ENCODE data around the gene BRSK1.

BRSK1 gene

DNA sequence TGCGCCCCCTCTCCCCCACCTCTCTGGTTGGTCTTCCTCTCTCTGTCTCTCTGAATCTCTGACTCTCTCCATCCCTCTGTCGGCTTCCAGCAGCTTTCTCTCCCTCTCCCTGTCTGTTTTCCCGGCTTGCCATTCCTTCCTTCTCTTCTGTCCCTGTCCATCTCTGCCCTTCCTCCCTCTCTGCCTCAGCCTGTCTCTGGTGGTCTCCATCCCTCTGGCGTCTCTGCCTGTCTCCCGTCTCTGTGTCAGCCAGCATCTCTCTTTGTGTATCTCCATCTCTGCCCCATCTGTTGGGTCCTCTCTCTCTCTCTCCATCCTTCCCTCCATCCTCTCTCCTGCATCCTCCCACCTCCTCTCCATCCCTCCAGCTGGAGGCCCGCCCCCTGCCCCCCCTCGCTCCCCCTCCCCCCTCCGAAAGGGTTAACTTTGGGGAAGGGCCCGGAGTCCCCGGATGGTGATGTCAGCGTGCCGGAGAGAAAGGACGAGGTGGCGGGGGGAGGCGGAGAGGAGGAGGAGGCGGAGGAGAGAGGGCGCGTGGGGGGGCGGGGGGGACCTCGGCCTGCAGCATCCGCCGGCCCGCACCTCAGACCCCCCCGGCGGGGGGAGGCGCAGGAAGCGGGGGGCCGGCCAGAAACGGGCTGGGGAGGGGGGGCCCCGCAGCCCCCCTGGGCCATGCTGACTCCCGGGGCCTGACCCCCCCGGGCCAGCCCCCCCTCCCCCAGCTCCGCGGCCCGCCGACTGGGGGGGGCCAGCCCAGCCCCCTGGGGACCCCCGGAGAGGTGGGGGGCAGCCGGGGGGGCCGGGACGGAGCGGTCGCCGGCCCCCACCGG, at the start of gene BRSK1:
Gene BRSK1 (plus strand): TSS at position 450 of the 830 bp plus-strand sequence. CDS start 446 bp downstream, outside the sequence.
- DNase-seq = peak; percentile 31

- no peak for DNase-seq
These were observed 45.8 kb upstream of the BRSK1 start for GRCh38 chr19:55238030-55238429.

DNA sequence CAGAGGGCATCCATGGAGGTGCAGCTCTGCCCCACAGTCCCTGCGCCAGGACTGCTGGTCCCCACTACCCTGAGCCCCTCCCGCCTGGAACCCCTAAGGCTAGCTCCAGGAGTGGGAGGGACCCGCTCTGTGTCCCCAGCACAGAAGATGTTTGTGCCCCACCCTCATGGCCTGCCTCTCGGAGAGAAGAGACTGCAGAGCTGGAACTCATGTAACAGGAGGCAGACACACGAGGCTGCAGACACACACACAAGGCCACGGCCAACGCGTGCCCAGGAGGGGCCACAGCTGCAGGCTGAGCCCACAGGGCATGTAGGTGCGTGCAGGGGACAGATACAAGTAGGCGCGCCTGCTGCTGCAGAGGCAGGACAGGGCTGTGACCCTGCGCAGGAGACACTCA, 44.8 kb upstream of the BRSK1 start:
- no peak for DNase-seq

- no peak for DNase-seq
These were observed 43.1 kb upstream of the BRSK1 start for GRCh38 chr19:55240713-55241020.

DNA sequence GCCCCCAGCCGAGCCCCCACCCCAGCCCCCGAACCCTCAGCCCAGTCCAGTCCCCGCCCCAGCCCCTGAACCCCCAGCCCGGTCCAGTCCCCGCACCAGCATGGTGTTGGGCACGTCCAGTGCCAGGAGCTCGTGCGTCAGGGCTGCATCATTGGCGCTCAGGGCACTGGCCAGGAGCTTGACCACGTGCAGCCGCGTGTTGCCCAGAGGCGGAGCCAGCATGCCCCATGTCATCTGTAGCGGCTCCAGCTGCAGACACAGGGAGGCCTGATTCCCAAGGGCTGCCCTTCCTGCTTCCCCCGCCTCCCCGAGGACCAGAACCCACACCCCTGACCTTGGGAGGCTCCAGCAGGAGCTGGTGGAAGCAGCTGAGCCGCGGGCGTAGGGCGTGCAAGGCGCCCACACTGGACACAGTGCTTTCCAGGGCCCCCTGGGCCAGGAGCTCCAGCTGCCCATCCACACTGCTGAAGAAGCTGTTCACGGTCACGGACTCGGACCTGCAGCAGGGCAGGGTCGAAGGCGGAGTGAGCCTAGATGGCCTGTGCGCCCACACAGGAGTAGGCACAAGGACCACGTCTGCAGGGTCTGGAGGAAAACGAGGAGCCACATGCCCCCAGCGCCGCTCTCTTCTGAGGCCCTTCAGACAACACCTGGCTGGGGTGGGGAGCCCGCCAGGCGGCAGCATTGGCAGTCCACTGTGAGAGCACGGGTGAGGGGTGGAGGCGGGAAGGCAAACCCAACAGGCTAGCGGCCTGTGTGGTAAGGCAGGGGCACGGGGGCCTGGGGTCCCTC, 42.5 kb upstream of the BRSK1 start:
- DNase-seq = no peak

DNA sequence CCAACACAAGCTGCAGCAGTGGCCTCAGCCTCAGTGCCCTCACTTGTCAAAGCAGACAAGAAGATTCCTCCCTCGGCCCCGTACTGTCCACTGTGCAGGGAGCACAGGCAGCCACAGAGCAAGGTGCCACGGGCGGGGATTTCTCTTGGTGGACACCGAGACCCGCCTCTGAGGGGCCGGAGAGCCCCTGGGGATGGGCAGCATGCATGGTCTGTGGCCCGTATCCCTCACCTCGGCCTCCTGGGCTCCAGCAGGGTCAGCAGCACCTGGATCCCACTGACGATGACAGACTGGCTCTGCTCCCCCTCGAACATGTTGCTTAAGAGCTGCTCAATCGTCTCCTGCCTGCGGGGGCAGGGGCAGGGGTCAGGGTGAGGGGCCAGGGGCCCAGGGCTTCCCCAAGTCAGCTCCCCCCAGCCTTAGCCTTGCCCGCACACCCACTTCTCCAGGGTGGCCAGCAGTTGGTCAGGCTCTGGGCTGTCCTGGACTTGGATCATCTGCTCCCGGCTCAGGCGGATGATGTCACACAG, 41.8 kb upstream of the BRSK1 start:
- DNase-seq = no peak

DNA sequence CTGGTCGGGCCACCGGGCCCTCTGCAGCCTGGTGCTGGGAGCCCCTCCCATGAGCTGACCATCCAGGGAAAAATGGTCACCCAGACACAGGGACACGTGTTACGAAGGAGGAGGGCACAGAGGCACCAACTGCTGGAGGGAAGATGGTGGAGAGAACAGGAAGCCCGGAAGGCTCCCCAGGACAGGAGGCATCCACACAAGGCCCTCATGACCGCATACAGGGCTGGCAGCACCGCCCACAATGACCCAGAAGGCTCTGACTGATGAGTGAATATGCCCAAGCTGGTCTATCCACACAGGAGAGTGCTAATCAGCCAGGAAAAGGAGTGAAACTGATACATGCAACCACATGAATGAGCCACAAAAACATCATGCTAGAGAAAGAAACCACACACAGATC, 41.3 kb upstream of the BRSK1 start:
- no peak for DNase-seq

- no peak for DNase-seq
These were observed 39.7 kb upstream of the BRSK1 start for GRCh38 chr19:55244004-55244680.

GRCh38 chr19:55245236-55245904, 38.4 kb upstream of the BRSK1 start:
- no peak for DNase-seq

DNA sequence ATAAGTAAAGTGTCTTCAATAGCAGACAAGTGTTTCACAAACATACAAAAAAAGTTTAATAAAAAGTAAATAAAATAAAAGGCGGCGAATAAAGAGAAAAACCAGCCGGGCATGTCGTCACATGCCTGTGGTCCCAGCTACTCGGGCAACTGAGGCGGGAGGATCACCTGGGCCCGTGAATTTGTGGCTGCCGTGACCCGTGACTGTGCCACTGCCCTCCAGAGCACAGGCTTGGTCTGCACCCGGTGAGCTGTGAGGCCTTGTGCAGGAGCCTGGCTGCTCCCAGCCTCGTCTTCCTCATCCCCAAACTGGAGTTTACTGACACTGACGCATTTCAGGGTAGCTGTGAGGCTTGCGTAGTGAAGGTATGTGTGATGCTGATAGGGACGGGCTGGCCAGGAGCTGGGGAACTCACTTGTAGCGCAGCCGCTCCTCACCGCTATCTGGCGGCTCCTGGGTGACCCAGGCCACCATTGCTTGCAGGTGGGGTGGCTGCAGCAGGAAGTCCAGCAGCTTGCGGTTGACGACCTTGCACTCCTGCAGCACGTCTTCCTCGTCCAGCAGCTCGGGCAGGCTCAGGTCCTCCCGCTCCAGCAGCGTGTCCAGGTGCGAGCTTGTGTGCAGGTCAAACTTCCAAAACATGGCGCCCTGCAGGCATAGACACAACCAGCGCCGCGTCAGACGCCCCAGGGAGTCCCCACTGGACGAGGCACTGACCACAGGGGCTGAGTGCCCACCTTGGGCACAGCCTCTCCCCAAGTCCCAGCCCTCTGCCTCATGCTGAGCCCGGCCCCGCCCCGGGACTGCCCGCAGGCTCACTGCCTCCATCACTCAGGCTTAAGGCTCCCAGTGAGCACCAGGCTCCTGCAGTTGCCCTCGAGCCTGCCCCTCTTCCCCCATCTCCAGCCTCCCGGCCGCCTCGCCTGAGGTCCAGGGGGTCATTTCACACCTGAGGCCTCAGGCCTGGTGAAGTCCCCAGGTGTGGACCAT, 37.0 kb upstream of the BRSK1 start:
- DNase-seq = no peak

DNA sequence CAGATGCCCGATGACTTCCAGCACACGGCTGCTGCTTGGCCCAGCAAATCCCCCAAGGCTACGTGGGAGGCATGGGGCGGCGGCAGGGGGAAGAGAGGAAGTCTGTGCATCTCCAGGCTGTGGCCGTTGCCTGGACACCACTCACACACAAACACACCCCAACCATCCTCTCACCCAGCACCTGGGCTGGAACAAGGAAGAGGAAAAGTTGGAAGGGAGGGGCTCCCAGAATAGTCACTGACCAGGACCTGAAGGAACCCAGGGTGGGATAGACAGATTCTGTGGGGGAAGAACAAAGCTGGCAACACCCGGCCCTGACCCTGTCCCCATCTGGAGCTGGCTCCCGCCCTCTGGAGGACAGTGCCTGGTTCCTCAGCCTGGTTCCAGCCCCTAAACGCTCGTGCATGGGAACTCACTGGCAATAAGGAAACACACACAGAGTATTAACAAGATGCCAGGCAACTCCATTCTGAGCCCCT, 36.1 kb upstream of the BRSK1 start:
- DNase-seq = no peak

DNA sequence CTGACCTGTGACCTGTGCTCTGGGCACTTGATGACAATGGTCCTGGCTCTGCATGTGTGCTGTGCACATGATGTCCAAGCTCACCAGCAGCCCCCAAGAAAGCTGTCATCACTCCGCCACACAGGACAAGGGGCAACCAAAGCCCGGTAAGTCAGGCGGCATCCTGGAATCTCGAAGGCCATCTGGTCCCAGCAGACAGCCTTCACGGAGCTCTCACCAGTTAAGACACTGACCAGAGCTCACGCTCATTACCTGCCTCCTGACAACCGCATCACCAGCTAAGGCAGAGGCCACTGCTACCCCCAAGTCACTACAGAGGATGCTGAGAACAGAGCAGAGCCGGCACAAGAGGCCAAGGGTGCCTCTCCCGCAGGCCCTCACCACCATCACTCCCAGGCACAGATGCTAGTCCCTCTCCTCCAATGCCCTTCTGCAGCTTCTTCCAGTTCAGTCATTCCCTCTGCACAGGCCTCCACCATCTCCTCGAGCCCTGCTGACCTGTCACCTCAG, 35.6 kb upstream of the BRSK1 start:
- no peak for DNase-seq

GRCh38 chr19:55248704-55249103, 35.1 kb upstream of the BRSK1 start:
- no peak for DNase-seq

GRCh38 chr19:55249841-55250240, 34.0 kb upstream of the BRSK1 start:
- no peak for DNase-seq

- DNase-seq = no peak
These were observed 33.3 kb upstream of the BRSK1 start for GRCh38 chr19:55250262-55251036.

DNA sequence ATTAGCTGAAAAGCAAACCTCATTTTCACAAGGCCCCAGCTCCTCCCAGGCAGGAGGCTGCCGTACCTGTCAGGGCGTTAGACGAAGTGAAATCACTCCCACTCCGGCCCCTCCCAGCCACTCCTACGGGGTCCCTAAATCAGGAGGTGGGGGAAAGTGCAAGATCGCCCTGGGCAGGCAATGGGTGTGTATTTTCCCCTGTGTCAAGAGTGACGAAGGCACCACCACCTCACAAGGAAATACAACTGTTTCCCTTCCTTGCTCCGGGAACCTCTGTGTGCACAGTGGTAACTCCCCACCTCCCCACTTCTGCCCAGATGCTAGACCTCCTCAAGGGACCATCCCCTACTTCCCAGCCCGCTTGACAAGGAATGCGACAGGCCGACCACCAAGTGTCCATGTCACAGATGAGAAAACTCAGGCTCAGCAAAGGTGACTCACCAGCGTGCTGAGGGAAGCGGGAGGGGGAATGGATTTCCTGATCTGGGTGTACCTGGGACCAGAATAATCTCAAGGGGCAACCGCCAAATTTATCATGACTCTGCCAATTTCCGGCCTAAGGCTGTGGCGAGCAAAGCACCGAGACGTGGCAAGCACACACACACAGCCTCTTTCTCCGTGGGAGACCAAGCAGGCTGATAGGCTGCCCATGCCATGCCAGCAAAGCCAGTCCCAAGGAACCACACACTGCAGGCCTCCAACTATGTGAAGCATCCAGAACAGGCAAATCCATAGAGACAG, 32.3 kb upstream of the BRSK1 start:
- peak; percentile 76 for DNase-seq

- no peak for DNase-seq
These were observed 30.8 kb upstream of the BRSK1 start for GRCh38 chr19:55252760-55253663.

DNA sequence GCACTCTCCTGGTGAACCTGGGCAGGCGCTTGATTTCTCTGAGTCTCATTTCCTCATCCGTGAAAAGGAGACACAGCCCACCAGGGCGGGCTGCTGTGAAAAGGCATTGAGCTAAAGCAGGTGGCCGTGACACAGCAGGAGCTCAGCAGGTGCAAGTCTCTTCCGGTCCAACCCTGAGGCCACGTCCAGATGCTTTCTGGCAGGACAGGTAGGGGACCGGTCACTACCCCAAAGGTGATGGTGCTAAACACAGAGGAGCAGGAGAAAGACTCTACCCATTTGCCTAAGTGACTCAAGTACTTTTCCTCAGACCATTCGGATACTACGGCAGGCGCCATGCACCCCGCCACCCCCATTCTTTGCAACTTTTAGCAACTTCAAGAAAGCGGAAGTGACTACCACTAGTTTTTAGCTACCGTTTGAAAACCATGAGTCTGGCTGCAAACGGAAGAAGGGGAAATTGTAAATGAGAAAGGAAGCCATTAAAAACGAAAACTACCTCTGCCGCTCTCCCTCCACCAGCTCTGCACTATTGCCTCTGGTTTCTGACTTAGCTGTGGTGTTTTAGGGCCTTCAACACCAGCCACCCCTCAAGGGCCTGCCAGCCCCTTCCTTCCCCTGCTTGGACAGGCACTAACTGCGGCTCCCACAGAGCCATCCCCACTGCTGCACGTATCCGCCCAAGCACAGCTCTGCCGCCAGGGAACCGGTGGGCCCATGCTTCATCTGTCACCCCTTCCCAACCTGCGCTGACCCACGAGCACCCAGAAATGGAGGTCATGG, 29.8 kb upstream of the BRSK1 start:
- DNase-seq = peak; percentile 78
